CD1c-positive myeloid dendritic cell (primary cell): ENCODE data around the gene ATF1.
"Not testable (repeated sequence)": the region's sequence is repeated elsewhere in the genome, so short reads cannot be mapped to it uniquely, and the experiment has no call there.

Experiments
- DNase-seq: peaks from one replicate; pipeline ENCODE4 v3.0.0-alpha.2; 2016; ENCODE audit errors: extremely low spot score

ATF1 gene

GRCh38 chr12:50803230-50803875, 39.5 kb downstream of the ATF1 start:
- DNase-seq, result no peak

GRCh38 chr12:50806176-50806575, 42.3 kb downstream of the ATF1 start:
- no peak for DNase-seq

DNA sequence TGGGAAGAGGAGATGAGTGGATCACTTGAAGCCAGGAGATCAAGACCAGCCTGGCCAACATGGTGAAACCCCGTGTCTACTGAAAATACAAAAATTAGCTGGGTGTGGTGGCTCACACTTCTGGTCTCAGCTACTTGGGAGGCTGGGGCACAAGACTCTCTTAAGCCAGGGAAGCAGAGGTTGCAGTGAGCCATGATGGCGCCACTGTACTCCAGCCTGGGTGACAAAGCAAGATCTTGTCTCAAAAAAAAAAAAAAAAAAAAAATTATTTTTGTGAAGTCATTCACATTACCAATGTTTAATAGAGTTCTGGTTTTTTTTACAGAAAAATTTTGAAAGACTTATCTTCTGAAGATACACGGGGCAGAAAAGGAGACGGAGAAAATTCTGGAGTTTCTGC, 45.2 kb downstream of the ATF1 start:
- not testable (repeated sequence) for DNase-seq

GRCh38 chr12:50814921-50815320, 51.0 kb downstream of the ATF1 start:
- DNase-seq, result not testable (repeated sequence)

- no peak for DNase-seq
These were observed 56.3 kb downstream of the ATF1 start for GRCh38 chr12:50820177-50820576.

- no peak for DNase-seq
These were observed 58.2 kb downstream of the ATF1 start for GRCh38 chr12:50822082-50822481.

GRCh38 chr12:50823724-50824123, 59.8 kb downstream of the ATF1 start:
- not testable (repeated sequence) for DNase-seq

DNA sequence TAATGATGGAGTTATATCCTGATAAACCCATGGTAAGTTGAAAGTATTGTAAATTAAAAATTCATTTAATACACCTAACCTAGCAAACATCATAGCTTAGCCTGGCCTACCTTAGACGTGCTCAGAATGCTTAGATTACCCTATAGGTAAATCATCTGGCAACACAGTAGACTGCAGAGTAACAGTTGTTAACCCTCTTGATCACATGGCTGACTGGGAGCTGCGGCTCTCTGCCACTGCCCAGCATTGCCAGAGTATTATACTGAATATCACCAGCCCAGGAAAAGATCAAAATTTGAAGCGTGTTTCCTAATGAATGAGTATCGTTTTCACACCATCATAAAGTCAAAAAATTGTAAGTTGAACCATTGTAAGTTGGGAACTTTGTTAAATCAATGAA, 61.0 kb downstream of the ATF1 start:
- DNase-seq, result no peak

DNA sequence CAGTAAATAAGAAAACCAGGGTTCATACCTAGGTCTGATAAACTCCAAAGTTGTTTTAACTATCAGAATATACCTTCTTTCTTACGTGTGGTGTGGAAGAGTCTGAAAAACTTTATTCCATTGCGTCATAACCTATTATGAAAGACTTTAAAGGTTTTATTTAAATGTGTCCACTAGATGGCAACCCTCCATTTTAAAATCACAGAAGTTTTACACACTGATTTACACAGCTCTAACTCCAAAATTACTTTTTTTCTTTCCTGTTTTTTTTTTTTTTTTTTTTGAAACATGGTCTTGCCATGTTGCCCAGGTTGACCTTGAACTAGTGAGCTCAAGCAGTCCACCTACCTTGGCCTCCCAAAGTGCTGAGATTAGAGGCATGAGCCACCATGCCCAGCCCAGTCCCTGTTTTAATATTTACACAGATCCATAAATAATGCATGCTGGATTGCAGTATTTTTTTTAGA, 61.5 kb downstream of the ATF1 start:
- DNase-seq, result peak; percentile 85

DNA sequence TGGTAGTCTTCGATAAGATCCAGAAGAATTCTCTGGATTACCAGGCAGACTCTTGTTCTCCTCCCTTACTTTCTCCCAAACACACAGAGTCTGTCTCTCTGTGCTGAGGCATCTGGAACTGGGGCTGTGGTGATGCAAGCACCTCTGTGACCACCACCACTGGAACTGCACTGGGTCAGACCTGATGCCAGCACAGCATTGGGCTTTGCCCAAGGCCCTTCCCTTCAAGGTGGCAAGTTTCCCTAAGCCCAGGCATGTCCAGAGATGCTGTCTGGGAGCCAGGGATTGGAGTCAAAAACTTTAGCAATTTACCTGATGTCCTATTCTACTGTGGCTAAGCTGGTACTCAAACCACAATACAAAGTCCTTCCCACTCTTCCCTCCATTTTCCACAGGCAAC, 64.2 kb downstream of the ATF1 start:
- no peak for DNase-seq

DNA sequence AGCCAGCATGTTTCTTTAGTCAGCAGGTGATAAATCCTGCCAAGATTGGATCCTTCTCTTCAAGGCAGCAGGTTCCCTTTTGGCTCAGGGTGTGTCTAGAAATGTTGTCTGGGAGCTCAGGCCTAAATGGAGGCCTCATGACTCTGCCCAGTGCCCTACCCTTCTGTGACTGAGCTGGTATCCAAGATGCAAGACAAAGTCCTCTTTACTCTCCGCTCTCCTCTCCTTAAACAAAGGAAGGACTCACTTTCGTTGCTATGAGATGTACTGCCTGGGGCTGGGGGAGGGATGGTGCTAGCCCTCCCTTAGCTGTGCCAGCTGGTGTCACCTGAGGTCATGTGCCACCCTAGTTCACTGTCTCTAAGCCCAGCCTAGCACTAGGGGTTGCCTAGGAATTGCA, 65.0 kb downstream of the ATF1 start:
- DNase-seq, result no peak

DNA sequence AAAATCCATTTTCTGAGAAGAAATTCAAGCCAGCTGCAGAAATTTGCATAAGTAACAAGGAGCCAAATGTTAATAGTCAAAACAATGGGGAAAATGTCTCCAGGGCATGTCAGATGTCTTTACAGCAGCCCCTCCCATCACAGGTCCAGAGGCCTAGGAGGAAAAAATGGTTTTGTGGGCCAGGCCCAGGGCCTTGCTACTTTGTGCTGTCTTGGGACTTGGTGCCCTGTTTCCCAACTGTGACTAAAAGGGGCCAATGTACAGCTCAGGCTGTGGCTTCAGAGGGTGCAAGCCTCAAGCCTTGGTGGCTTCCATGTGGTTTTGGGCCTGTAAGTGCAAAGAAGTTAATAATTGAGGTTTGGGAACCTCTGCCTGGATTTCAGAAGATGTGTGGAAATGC, 69.9 kb downstream of the ATF1 start:
- DNase-seq, result not testable (repeated sequence)

DNA sequence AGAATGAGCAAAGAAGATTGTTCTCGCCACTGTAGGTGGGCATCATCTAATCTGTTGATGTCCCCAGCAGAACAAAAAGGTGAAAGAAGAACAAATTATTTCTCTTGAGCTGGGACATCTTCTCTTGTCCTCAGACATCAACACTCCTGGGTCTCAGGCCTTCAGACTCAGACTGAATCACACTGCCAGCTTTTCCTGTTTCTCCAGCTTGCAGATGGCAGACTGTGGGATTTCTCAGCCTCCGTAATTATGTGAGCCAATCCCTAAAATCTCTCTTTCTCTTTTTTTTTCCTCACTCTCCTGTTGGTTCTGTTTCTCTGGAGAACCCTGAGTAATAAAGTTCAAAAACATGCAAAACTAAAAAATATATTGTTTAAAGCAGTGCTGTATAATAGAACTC, 75.1 kb downstream of the ATF1 start:
- no peak for DNase-seq

- no peak for DNase-seq
These were observed 77.0 kb downstream of the ATF1 start for GRCh38 chr12:50840809-50841487.

GRCh38 chr12:50841716-50842531, 78.0 kb downstream of the ATF1 start:
- DNase-seq, result no peak

DNA sequence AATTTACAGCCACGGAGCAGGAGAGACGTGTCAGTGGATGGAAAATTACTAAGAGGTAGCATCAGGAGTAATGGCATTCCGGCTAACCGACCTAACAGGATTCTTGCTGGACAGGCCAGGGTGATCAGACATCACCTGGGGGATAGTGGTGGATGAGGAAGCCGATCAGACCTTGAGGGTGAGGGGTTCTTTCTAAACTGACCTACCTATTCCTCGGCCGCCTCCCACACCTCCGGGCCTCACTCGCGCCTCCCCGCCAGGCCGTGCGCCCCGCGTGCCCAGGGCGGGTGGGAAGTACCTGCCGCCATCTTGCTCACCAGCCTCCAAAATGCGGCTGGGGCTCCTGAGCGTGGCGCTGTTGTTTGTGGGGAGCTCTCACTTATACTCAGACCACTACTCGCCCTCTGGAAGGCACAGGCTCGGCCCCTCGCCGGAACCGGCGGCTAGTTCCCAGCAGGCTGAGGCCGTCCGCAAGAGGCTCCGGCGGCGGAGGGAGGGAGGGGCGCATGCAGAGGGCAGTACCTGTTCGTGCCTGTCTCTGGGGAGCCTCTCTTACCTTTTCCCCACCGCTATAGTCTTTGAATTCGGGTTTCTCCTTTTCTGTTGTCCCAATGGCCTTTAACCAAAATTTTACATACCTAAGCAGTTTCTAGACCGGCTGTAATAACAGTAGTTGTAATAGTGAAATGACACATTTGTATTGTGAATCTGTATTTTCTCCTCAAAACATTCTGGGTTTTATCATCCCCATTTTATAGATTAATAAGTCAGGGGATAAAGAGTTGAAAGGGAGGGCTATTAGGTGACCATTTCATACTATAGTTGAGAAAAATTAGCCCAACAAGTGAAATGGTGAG, 79.0 kb downstream of the ATF1 start, which contains the start of gene TMPRSS12:
TSS of gene TMPRSS12 (plus strand) at position 290 of the 857 bp plus-strand sequence. CDS start at position 329, 39 bp downstream.
- DNase-seq, result no peak

GRCh38 chr12:50845021-50845647, 81.2 kb downstream of the ATF1 start:
- DNase-seq, result no peak

DNA sequence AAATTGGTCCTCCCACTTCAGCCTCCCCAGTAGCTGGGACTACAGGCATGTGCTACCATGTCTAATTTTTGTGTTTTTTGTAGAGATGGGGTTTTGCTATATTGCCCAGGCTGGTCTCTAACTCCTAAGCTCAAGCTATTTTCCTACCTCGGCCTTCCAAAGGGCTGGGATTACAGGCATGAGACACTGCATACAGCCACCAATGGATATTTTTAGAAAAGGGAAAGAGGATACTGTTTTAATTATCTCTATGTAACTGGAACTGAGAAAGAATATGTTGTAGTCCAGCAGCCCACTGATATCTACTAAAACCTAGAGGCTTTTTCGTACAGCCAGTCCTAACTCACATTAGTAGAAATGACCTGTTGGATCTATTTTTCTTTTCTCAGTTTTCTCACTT, 85.1 kb downstream of the ATF1 start:
- DNase-seq, result no peak

DNA sequence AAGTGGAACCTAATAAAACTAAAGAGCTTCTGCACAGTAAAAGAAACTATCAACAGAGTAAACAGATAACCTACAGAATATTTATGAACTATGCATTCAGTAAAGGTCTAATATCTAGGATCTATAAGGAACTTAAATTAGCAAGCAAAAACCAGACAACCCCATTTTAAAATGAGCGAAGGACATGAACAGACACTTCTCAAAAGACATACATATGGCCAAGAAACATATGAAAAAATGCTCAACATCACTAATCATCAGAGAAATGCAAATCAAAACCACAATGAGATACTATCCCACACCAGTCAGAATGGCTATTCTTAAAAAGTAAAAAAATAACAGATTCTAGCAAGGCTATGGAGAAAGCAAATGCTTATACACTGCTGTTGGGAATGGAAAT, 91.3 kb downstream of the ATF1 start:
- not testable (repeated sequence) for DNase-seq

DNA sequence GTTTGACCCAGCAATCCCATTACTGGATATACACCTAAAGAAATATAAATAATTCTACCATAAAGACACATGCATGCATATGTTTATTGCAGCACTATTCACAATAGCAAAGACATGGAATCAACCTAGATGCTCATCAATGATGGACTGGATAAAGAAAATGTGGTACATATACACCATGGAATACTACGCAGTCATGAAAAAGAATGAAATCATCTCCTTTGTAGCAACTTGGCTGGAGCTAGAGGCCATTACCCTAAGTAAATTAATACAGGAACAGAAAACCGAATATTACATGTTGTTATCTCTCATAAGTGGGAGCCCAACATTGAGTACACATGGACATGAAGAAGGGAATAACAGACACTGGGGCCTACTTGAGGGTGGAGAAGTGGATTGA, 91.8 kb downstream of the ATF1 start:
- not testable (repeated sequence) for DNase-seq
